Muscle of arm (tissue), 12 donors: ENCODE data around the gene TREX2. TPM values are rescaled to one million over a fixed set of nuclear protein-coding genes. Genes with fewer than 3 reads are reported as not detected.
"Not testable (repeated sequence)": the region's sequence is repeated elsewhere in the genome, so short reads cannot be mapped to it uniquely, and the experiment has no call there.

Experiments
- DNase-seq: peaks from one replicate; pipeline ENCODE4 v3.0.0-alpha.2; 2013
- polyA plus RNA-seq, 12 donors: library from polyadenylated mRNA; unstranded; fragments of 120-200 nt; gene quantifications; one replicate each; pipeline ENCODE4 v1.2.1, GENCODE V29; 2013; ENCODE audit not compliant: insufficient read length in 12 of 12

TREX2 gene
- polyA plus RNA-seq, 12 donors: 0.23 to 1.3 (median 0.40) TPM; not detected in 2

- DNase-seq: no peak
Measured at GRCh38 chrX:153408871-153409351, 36.9 kb downstream of the TREX2 start.

- DNase-seq: no peak
Measured at GRCh38 chrX:153408221-153408721, 37.6 kb downstream of the TREX2 start.

- DNase-seq: no peak
Measured at GRCh38 chrX:153407736-153408135, 38.1 kb downstream of the TREX2 start.

DNA sequence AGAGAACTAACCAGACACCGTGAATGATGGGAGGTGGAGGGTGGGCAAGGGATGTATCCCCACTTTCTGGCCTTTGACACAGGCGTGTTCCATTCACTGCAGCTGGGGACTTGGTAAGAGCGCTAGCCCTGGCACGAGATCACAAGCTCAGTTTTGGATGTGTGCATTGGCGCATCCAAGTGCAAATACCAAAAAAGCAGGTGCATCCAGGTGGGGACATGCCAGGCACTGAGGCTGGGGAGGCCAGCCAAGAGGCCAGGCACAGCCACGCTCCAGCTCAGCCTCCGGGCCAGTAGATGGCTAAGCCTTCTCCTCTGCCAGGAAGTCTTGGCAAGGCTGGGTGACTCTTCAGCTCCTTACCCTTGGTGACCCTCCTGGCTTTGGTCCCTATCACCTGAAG lies 39.0 kb downstream of the TREX2 start:
- DNase-seq: no peak

DNA sequence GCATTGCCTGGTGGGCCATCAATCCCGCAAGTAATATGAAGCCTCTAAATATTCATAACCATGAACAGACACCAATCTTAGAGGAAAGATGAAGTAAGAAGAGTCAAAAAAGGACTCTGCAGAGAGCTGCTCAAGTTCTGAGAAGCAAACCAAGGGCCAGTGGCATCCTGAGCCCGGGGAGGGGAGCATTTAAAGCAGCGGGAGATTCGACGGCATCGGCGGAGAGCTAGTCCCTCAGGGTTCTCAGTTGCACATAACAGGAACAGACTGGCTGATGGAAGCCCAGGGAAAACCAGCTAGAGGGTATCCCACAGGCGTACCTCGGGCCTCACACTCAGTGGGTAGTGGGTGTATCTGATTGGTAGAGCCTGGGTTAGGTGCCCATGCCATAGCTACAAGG lies 39.8 kb downstream of the TREX2 start:
- DNase-seq: no peak

DNA sequence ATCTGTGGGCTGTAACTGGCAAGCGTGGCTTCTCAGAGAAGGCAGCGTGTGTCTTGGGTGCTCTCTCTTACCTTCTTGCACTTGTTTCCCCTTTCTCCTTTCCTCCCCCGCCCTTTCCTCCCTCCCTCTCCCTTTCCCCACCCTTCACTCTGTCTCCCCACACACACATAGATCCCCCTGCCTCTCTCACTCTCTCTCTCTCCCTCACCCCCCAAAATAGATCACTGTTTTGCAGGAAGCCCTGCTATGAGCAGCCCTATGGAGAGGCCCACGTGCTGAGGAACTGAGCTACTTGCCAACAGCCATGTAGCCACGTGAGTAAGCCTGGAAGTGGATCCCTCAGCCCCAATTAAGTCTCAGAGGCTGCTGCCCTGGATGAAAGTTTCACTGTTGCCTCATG lies 40.4 kb downstream of the TREX2 start:
- no peak for DNase-seq

- DNase-seq: not testable (repeated sequence)
Measured at GRCh38 chrX:153404333-153404732, 41.5 kb downstream of the TREX2 start.

GRCh38 chrX:153401133-153401764 lies 44.6 kb downstream of the TREX2 start, which contains the start of gene PNMA6E:
Gene PNMA6E (minus strand): TSS chrX:153401350. CDS start chrX:153398849, 2,501 bp downstream.
- DNase-seq: no peak

- DNase-seq: no peak
Measured at GRCh38 chrX:153400146-153401132, 45.4 kb downstream of the TREX2 start.

GRCh38 chrX:153398275-153398960 lies 47.4 kb downstream of the TREX2 start:
- no peak for DNase-seq

- DNase-seq: no peak
Measured at GRCh38 chrX:153397256-153397960, 48.4 kb downstream of the TREX2 start.

- DNase-seq: no peak
Measured at GRCh38 chrX:153396320-153397195, 49.3 kb downstream of the TREX2 start.

GRCh38 chrX:153395613-153396319 lies 50.1 kb downstream of the TREX2 start:
- DNase-seq: no peak

GRCh38 chrX:153394612-153395011 lies 51.2 kb downstream of the TREX2 start:
- no peak for DNase-seq

Other genes with a start within 250 kb of the TREX2 start
- gene PNMA6F, start 124.3 kb downstream of the TREX2 start, polyA plus RNA-seq: not detected
- 1 to 10 TPM in 11 of 12 donors, not detected in 1; 7.6 to 9.7 (median 8.5) TPM for gene ZNF275, start 111.9 kb downstream of the TREX2 start, polyA plus RNA-seq
- not detected for gene PNMA6E, start 44.7 kb downstream of the TREX2 start, polyA plus RNA-seq
- gene ZFP92, start 34.6 kb downstream of the TREX2 start, polyA plus RNA-seq: 1 to 10 TPM in 1 of 12 donors, under 1 TPM in 10, not detected in 1; 0.49 to 2.2 (median 0.74) TPM
- gene HAUS7, start 24.5 kb upstream of the TREX2 start, polyA plus RNA-seq: 10 to 100 TPM in 11 of 12 donors, not detected in 1; 14.5 to 57.2 (median 21.0) TPM
- 100 to 1,000 TPM in 8 of 12 donors, 10 to 100 TPM in 4; 82.7 to 192 (median 118) TPM for gene BGN, start 48.9 kb upstream of the TREX2 start, polyA plus RNA-seq
- gene ATP2B3, start 71.6 kb upstream of the TREX2 start, polyA plus RNA-seq: under 1 TPM in 10 of 12 donors, not detected in 2; 0.12 to 0.89 (median 0.52) TPM
- gene CCNQ, start 153.1 kb upstream of the TREX2 start, polyA plus RNA-seq: 10 to 100 TPM in 10 of 12 donors, not detected in 2; 10.7 to 15.3 (median 11.6) TPM
- gene DUSP9, start 201.1 kb upstream of the TREX2 start, polyA plus RNA-seq: under 1 TPM in 10 of 12 donors, not detected in 2; 0.22 to 0.89 (median 0.33) TPM
- 10 to 100 TPM in 2 of 12 donors, 1 to 10 TPM in 9, not detected in 1; 1.5 to 20.9 (median 4.4) TPM for gene PNCK, start 227.8 kb upstream of the TREX2 start, polyA plus RNA-seq
- 10 to 100 TPM in 11 of 12 donors, not detected in 1; 24.6 to 44.9 (median 28.9) TPM for gene SLC6A8, start 241.9 kb upstream of the TREX2 start, polyA plus RNA-seq